ENCODE data around the gene BIRC6.

BIRC6 gene

DNA sequence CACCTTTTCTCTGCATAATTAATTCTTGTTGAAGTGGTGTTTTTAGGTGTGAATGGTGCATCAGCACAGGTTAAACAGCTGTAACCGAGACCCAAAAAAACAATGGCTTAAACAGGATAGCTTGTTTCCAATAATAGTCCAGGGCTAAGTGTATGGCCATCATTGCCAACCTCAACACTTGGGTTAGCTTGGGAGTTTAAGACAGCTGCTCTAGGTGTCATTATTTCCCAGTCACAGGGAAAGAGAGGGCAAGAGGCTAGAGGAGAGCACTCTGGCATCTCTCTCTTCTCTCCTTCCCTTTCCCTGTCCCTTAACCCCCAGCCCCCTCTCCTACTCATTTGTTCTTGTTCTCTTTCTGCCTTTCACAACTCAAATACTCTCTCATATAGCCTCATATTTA lies 21.1 kb downstream of the BIRC6 start:
- TF ChIP-seq ZFP30 (CRISPR knock-in tag; IDR thresholded peaks at IDR 0.05) (no peak), TOX (CRISPR knock-in tag; IDR thresholded peaks at IDR 0.05; ENCODE audit: borderline replicate concordance) (no peak), ZNF565 (CRISPR knock-in tag; conservative IDR thresholded peaks at IDR 0.05; ENCODE audit: low read depth) (no peak)
- ATAC-seq = no peak

DNA sequence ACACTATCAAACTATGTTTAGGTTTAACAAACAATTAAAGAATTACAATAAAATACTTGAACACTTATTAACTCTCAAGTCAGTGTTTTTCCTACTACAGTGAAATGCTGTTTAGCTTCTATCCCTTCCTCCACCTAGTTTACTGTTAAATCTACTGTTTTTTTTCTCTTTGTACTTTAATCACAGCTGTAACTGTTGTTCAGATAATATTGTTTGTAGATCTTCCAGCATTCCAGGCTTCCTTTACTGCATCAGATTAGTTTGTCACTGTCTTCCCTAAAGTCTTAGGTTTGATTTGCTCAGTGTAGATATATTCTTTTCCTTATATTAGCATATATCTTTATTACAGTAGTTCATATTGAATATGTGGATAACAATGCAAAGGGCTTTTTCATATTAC lies 22.5 kb downstream of the BIRC6 start:
- ATAC-seq = no peak
- TF ChIP-seq TCF4 (CRISPR knock-in tag; IDR thresholded peaks at IDR 0.05; ENCODE audit: borderline replicate concordance) (no peak), TOX (CRISPR knock-in tag; IDR thresholded peaks at IDR 0.05; ENCODE audit: borderline replicate concordance) (no peak), ESRRG (CRISPR knock-in tag; IDR thresholded peaks at IDR 0.05) (no peak), ZFP30 (CRISPR knock-in tag; IDR thresholded peaks at IDR 0.05) (no peak), PPARA (CRISPR knock-in tag; IDR thresholded peaks at IDR 0.05; ENCODE audit: borderline replicate concordance) (no peak), ZNF8 (CRISPR knock-in tag; IDR thresholded peaks at IDR 0.05) (no peak)
- TF ChIP-seq, protein P1, sequence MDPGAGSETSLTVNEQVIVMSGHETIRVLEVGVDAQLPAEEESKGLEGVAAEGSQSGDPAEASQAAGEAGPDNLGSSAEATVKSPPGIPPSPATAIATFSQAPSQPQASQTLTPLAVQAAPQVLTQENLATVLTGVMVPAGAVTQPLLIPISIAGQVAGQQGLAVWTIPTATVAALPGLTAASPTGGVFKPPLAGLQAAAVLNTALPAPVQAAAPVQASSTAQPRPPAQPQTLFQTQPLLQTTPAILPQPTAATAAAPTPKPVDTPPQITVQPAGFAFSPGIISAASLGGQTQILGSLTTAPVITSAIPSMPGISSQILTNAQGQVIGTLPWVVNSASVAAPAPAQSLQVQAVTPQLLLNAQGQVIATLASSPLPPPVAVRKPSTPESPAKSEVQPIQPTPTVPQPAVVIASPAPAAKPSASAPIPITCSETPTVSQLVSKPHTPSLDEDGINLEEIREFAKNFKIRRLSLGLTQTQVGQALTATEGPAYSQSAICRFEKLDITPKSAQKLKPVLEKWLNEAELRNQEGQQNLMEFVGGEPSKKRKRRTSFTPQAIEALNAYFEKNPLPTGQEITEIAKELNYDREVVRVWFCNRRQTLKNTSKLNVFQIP (CRISPR knock-in tag; IDR thresholded peaks at IDR 0.05; ENCODE audit: borderline replicate concordance, low read depth) = no peak

DNA sequence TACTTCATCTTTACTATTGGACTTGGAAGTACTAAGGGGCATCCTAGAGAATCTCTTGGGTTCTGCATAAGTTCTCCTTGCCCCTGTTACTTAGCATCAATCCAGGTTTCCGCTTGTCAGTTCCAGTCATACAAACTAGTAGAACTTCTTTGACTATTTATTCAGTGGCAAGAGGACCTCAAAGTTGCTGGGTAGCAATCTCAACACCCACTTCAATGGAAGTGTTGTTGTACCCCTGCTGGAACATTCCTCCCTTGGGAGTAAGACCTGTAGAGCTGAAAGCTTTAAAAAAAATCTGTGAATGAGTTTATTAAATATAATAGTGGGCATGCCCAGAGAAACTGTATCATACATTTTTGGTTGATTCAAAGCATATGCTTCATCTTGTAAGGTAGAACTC lies 27.0 kb downstream of the BIRC6 start:
- TF ChIP-seq PPARA (CRISPR knock-in tag; IDR thresholded peaks at IDR 0.05; ENCODE audit: borderline replicate concordance) (no peak), TCF4 (CRISPR knock-in tag; IDR thresholded peaks at IDR 0.05; ENCODE audit: borderline replicate concordance) (no peak), OSR1 (CRISPR knock-in tag; IDR thresholded peaks at IDR 0.05) (no peak), GLIS3 (CRISPR knock-in tag; IDR thresholded peaks at IDR 0.05) (no peak), BACH2 (CRISPR knock-in tag; IDR thresholded peaks at IDR 0.05; ENCODE audit: borderline replicate concordance) (no peak), CSDC2 (CRISPR knock-in tag; IDR thresholded peaks at IDR 0.05) (no peak)
- ATAC-seq = no peak

DNA sequence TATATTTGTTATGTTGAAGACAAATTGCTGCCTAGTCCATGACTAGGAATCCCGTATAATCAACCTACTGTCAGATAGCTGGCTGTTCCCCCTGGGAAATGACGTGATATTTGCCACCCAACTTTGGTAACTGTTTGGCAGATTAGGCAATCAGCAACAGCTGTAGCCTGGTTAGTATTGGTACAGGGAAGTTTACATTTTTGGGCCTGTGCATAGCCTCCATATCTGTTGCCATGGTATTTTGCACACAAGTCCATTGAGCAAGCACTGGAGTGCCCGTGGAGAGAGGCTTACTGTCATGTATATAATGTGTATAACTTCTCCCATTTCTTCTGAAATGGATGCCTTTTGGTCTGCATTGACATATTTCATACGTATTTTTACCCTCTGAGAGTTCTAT lies 27.7 kb downstream of the BIRC6 start:
- no peak for ATAC-seq
- no peak for TF ChIP-seq ARNTL (CRISPR knock-in tag; IDR thresholded peaks at IDR 0.05; ENCODE audit: borderline replicate concordance, low read depth)

DNA sequence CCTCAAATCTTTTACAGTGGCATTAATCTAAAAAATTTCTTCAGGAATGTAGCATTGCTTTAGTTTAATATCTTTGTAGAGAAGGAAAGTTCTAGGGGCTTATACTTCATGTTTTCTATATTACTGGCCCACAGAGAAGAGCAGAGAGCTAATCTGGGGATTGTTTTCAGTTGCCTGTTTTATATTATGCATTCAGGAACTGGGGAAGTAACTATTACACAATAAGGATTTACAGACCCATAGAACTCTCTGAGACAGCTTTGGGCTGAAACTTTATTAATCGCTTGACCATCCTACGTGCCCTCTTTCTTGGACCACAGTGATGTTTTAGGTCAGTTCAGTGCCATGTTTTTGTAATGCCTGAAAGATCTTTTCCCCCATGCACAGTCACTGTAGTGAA lies 29.9 kb downstream of the BIRC6 start:
- no peak for TF ChIP-seq ZFP30 (CRISPR knock-in tag; IDR thresholded peaks at IDR 0.05)
- TF ChIP-seq SNAI2 (CRISPR knock-in tag; IDR thresholded peaks at IDR 0.05) = no peak
- no peak for TF ChIP-seq ISL1 (CRISPR knock-in tag; IDR thresholded peaks at IDR 0.05)
- no peak for TF ChIP-seq ZNF70 (CRISPR knock-in tag; IDR thresholded peaks at IDR 0.05)
- TF ChIP-seq PPARA (CRISPR knock-in tag; IDR thresholded peaks at IDR 0.05; ENCODE audit: borderline replicate concordance) = no peak
- TF ChIP-seq ZNF8 (CRISPR knock-in tag; IDR thresholded peaks at IDR 0.05) = no peak
- no peak for TF ChIP-seq OSR1 (CRISPR knock-in tag; IDR thresholded peaks at IDR 0.05)
- no peak for TF ChIP-seq ZNF565 (CRISPR knock-in tag; conservative IDR thresholded peaks at IDR 0.05; ENCODE audit: low read depth)
- TF ChIP-seq, protein P2, sequence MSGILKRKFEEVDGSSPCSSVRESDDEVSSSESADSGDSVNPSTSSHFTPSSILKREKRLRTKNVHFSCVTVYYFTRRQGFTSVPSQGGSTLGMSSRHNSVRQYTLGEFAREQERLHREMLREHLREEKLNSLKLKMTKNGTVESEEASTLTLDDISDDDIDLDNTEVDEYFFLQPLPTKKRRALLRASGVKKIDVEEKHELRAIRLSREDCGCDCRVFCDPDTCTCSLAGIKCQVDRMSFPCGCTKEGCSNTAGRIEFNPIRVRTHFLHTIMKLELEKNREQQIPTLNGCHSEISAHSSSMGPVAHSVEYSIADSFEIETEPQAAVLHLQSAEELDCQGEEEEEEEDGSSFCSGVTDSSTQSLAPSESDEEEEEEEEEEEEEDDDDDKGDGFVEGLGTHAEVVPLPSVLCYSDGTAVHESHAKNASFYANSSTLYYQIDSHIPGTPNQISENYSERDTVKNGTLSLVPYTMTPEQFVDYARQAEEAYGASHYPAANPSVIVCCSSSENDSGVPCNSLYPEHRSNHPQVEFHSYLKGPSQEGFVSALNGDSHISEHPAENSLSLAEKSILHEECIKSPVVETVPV (CRISPR knock-in tag; IDR thresholded peaks at IDR 0.05) = no peak
- no peak for TF ChIP-seq BACH2 (CRISPR knock-in tag; IDR thresholded peaks at IDR 0.05; ENCODE audit: borderline replicate concordance)
- TF ChIP-seq TCF4 (CRISPR knock-in tag; IDR thresholded peaks at IDR 0.05; ENCODE audit: borderline replicate concordance) = no peak
- TF ChIP-seq ZFP3 (CRISPR knock-in tag; IDR thresholded peaks at IDR 0.05) = no peak
- TF ChIP-seq GLIS3 (CRISPR knock-in tag; IDR thresholded peaks at IDR 0.05) = no peak
- TF ChIP-seq CSDC2 (CRISPR knock-in tag; IDR thresholded peaks at IDR 0.05) = no peak
- TF ChIP-seq ESRRG (CRISPR knock-in tag; IDR thresholded peaks at IDR 0.05) = no peak
- TF ChIP-seq, protein P3, sequence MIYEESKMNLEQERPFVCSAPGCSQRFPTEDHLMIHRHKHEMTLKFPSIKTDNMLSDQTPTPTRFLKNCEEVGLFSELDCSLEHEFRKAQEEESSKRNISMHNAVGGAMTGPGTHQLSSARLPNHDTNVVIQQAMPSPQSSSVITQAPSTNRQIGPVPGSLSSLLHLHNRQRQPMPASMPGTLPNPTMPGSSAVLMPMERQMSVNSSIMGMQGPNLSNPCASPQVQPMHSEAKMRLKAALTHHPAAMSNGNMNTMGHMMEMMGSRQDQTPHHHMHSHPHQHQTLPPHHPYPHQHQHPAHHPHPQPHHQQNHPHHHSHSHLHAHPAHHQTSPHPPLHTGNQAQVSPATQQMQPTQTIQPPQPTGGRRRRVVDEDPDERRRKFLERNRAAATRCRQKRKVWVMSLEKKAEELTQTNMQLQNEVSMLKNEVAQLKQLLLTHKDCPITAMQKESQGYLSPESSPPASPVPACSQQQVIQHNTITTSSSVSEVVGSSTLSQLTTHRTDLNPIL (CRISPR knock-in tag; IDR thresholded peaks at IDR 0.05; ENCODE audit: low read depth) = no peak
- TF ChIP-seq, protein P4, sequence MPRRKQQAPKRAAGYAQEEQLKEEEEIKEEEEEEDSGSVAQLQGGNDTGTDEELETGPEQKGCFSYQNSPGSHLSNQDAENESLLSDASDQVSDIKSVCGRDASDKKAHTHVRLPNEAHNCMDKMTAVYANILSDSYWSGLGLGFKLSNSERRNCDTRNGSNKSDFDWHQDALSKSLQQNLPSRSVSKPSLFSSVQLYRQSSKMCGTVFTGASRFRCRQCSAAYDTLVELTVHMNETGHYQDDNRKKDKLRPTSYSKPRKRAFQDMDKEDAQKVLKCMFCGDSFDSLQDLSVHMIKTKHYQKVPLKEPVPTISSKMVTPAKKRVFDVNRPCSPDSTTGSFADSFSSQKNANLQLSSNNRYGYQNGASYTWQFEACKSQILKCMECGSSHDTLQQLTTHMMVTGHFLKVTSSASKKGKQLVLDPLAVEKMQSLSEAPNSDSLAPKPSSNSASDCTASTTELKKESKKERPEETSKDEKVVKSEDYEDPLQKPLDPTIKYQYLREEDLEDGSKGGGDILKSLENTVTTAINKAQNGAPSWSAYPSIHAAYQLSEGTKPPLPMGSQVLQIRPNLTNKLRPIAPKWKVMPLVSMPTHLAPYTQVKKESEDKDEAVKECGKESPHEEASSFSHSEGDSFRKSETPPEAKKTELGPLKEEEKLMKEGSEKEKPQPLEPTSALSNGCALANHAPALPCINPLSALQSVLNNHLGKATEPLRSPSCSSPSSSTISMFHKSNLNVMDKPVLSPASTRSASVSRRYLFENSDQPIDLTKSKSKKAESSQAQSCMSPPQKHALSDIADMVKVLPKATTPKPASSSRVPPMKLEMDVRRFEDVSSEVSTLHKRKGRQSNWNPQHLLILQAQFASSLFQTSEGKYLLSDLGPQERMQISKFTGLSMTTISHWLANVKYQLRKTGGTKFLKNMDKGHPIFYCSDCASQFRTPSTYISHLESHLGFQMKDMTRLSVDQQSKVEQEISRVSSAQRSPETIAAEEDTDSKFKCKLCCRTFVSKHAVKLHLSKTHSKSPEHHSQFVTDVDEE (CRISPR knock-in tag; IDR thresholded peaks at IDR 0.05) = no peak
- TF ChIP-seq, protein P1 (CRISPR knock-in tag; IDR thresholded peaks at IDR 0.05; ENCODE audit: borderline replicate concordance, low read depth) = no peak
- no peak for ATAC-seq

Data from SK-N-SH treated with all-trans-retinoic acid at 6 μM for 48 hours (cell line).